ENCODE measurements around the gene SURF4.

DNA sequence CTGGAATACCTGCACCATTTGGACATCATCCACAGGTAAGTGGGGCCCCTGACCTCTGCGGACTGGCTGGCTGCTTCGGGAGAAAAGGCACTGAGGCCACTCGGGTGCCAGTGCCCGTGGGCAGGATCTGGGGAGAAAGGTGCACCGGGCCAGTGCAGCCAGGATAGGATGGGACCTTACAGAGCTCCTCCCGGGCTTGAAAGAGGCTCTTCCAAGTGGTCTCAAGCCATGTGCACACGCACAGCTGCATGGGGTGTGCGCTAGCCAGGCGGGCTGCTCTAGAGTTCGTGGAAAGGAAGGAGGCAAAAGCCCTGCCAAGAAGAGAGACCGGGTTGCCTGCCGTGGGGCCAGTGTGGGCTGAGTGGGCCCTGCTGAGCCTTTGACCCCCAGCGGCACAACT is 13.7 kb upstream of the SURF4 start:
- TF ChIP-seq, protein P1, sequence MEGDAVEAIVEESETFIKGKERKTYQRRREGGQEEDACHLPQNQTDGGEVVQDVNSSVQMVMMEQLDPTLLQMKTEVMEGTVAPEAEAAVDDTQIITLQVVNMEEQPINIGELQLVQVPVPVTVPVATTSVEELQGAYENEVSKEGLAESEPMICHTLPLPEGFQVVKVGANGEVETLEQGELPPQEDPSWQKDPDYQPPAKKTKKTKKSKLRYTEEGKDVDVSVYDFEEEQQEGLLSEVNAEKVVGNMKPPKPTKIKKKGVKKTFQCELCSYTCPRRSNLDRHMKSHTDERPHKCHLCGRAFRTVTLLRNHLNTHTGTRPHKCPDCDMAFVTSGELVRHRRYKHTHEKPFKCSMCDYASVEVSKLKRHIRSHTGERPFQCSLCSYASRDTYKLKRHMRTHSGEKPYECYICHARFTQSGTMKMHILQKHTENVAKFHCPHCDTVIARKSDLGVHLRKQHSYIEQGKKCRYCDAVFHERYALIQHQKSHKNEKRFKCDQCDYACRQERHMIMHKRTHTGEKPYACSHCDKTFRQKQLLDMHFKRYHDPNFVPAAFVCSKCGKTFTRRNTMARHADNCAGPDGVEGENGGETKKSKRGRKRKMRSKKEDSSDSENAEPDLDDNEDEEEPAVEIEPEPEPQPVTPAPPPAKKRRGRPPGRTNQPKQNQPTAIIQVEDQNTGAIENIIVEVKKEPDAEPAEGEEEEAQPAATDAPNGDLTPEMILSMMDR (IDR thresholded peaks at IDR 0.05; ENCODE audit: low read depth, low read length, poor library complexity, severe bottlenecking) = no peak
- TF ChIP-seq EZH2phosphoT487 (IDR thresholded peaks at IDR 0.05; ENCODE audit: borderline replicate concordance, low read length) = no peak
